GM18868 (cell line): ENCODE data around the gene HSCB.
A peak's percentile ranks its signal among the peaks of the same experiment; 100 is the strongest.
"Not testable (repeated sequence)": the region's sequence is repeated elsewhere in the genome, so short reads cannot be mapped to it uniquely, and the experiment has no call there.

Source experiments
- ATAC-seq: cut with Tn5 transposase; IDR thresholded peaks from one replicate; pipeline ENCODE4 v1.9.1; 2021; ENCODE audit warnings: mild to moderate bottlenecking, moderate library complexity; ENCODE audit not compliant: unreplicated experiment

Gene HSCB

GRCh38 chr22:28783786-28784671, 42.2 kb downstream of the HSCB start:
- ATAC-seq, result no peak

GRCh38 chr22:28788601-28789000, 46.8 kb downstream of the HSCB start:
- ATAC-seq, result no peak

GRCh38 chr22:28791124-28791523, 49.3 kb downstream of the HSCB start:
- no peak for ATAC-seq

GRCh38 chr22:28791841-28792490, 50.1 kb downstream of the HSCB start:
- ATAC-seq, result peak; percentile 73

- ATAC-seq, result no peak
These were observed 50.9 kb downstream of the HSCB start for GRCh38 chr22:28792491-28793383.

GRCh38 chr22:28793976-28794584, 52.2 kb downstream of the HSCB start:
- no peak for ATAC-seq

GRCh38 chr22:28795071-28795693, 53.3 kb downstream of the HSCB start:
- no peak for ATAC-seq

- no peak for ATAC-seq
These were observed 54.4 kb downstream of the HSCB start for GRCh38 chr22:28795932-28796856.

GRCh38 chr22:28798810-28799605, 57.2 kb downstream of the HSCB start:
- no peak for ATAC-seq

GRCh38 chr22:28799606-28800307, 57.9 kb downstream of the HSCB start:
- peak; percentile 6 for ATAC-seq

- ATAC-seq, result peak; percentile 86
These were observed 58.6 kb downstream of the HSCB start, which contains the start of gene XBP1 for GRCh38 chr22:28800308-28801041. XBP1 (minus strand) TSS chr22:28800569.

GRCh38 chr22:28801845-28802594, 60.2 kb downstream of the HSCB start:
- ATAC-seq, result no peak

GRCh38 chr22:28802595-28803123, 60.8 kb downstream of the HSCB start:
- ATAC-seq, result no peak

GRCh38 chr22:28805426-28805825, 63.6 kb downstream of the HSCB start:
- ATAC-seq, result not testable (repeated sequence)
